Activated T-cell treated with anti-CD3 and anti-CD28 coated beads, Interleukin-2, amount 50 U/mL, for 72 hours (primary cell): ENCODE measurements around the gene CPVL. TPM values are rescaled to one million over a fixed set of nuclear protein-coding genes. Genes with fewer than 3 reads are reported as not detected.

Experiments used
- ATAC-seq, 2 donors: fragments of 150-1000 bp; cut with Tn5 transposase; replicated peaks in 1 of 2; 2 replicates each; pipeline ENCODE4 v1.10.0; 2021; ENCODE audit warnings: moderate library complexity in 2 of 2, mild to moderate bottlenecking in 1 of 2
- DNase-seq, 2 donors: peaks; one replicate each; pipeline ENCODE4 v3.0.0; 2021 to 2022; ENCODE audit warnings: mixed read lengths in 1 of 2
- H3K27ac Mint-ChIP-seq: one replicate; pipeline ENCODE4 v1.8.0; 2022; ENCODE audit warnings: mild to moderate bottlenecking, moderate library complexity, mixed read lengths
- H3K27me3 Mint-ChIP-seq: one replicate; pipeline ENCODE4 v1.8.0; 2022; ENCODE audit warnings: low read depth, mixed read lengths
- H3K36me3 Mint-ChIP-seq, 2 donors: one replicate each; pipeline ENCODE4 v1.8.0; 2022; ENCODE audit warnings: mixed read lengths in 2 of 2, mild to moderate bottlenecking in 1 of 2; ENCODE audit not compliant: insufficient read depth in 2 of 2
- H3K4me1 Mint-ChIP-seq: one replicate; pipeline ENCODE4 v1.8.0; 2022; ENCODE audit warnings: low read depth, mixed read lengths
- H3K4me3 Mint-ChIP-seq, 2 donors: one replicate each; pipeline ENCODE4 v1.8.0; 2022; ENCODE audit warnings: mild to moderate bottlenecking in 2 of 2, mixed read lengths in 2 of 2, moderate library complexity in 2 of 2
- H3K9me3 Mint-ChIP-seq, 2 donors: one replicate each; pipeline ENCODE4 v1.8.0; 2022; ENCODE audit warnings: mixed read lengths in 2 of 2
- total RNA-seq, 2 donors: library from RNA; stranded (reverse); gene quantifications; one replicate each; pipeline ENCODE4 v1.2.3, GENCODE V29; 2022

The CPVL gene
- total RNA-seq: under 1 TPM in 1 of 2 donors, not detected in 1; 0.51 TPM

DNA sequence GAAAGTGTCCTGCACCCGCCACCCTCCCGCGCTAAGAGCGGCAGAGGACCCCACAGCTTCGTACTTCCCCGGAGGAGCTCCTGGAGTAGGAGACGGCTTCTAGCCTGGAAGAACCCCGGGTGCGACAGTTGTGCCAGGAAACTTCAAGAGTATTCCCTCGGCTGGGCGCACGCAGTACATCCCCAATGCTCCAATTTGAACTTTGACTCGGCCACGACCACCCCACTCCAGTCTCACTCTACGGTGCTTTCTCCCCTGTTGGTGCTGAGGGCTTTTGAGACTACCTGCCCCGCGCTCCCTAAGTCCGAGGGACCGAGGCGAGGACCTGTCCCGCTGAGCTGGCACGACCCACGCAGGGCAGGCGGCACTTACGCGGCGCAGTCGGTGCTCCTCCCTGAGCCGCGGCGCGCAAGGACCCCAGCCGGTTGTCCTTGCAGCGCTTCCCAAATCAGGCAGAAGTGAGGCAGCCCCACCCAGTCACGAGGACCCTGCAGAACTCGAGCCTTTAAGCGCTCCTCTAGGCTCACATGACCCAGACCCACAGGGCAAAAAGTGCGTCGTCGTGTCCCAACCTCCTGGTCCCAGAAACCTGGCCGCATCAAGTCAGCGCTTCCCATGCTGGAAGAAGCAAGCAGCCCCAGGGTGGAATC, at the start of gene CPVL:
TSS of gene CPVL (minus strand) at position 481 of the 650 bp plus-strand sequence. CDS start 25,476 bp downstream, outside the sequence.
- Mint-ChIP-seq H3K27ac (no peak within 1 kb of the TSS), H3K27me3 (peaks cover 43% of the 10 kb centered on the region), H3K4me1 (peaks cover 5% of the 10 kb centered on the region), H3K4me3 (peak within 1 kb of the TSS; percentile 45 to 66), H3K9me3 (no peaks in the 10 kb centered on the region), H3K36me3 (no peaks in the 10 kb centered on the region)
- ATAC-seq: no peak
- DNase-seq: no peak

DNA sequence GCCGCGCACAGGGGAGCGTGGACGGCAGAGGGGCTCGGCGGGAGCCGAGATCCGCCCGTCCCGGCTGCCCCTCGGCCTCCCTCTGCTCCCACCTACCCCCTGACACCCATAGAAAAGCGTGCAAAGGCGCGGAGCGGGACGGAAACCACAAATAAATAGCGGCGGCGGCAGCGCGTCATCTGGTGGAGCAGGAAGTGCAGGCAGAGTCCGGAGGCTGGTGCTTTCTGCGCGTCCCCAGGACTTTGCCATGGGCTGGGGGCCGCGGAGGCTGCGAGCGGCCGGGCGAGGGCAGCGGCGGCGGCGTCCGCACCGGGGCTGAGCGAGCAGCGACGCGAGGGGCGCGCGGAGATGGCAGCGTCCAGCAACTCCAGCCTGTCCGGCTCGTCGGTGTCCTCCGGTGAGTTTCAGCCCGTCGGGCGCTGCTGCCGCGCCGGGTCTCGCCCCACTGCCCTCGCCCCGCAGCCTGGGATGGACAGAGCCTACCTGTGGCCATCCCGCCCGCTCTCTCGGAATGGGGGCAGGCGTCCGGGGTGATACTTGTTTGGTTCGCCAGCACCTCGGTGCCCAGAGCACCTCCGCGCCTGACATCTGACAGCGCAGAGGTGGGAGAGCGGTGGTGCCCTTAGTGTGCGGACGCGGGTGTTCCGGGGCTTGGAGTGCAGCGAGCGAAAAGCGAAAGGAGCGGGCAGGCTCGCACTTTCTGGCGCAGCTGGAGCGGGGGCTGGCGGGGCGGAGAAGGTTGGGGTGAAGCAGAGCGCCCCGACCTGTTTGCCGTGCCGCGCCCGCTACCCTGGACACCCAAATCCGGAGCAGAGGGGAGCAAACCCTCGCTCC, 48.5 kb upstream of the CPVL start, which contains the start of gene CHN2:
TSS of gene CHN2 (plus strand) at position 182 of the 834 bp plus-strand sequence.
- no peaks in the 10 kb centered on the region for H3K36me3 Mint-ChIP-seq
- H3K4me1 Mint-ChIP-seq: peaks cover 16% of the 10 kb centered on the region
- H3K4me3 Mint-ChIP-seq: peak within 1 kb of the TSS; percentile 77 to 79
- H3K9me3 Mint-ChIP-seq: no peaks in the 10 kb centered on the region
- peaks cover 72% of the 10 kb centered on the region for H3K27me3 Mint-ChIP-seq
- DNase-seq: peak; percentile 51 to 61
- peak; percentile 79 to 81 for ATAC-seq
- no peak within 1 kb of the TSS for H3K27ac Mint-ChIP-seq

DNA sequence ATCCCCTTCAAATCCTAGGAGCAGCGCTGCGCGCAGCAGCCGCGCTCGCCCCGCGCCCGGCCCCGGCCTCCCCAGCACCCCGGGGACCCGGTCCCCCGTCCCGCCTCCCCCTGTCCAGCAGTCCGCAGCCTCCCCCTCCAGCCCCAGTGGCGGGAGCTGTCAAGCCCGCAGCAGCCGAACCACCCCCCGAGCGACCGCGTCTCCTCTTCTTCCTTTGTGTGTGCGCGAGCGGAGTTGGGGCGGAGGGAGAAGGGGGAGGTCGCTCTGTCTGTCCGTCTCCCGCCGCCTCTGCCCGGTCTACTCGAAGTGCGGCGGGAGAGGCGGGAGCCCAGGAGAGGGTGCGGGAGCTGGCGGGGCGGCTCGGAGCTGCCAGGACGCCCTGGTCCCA, 47.9 kb upstream of the CPVL start:
- Mint-ChIP-seq H3K4me1 (peaks cover 16% of the 10 kb centered on the region), H3K36me3 (no peaks in the 10 kb centered on the region), H3K9me3 (no peaks in the 10 kb centered on the region), H3K4me3 (peak overlapping the region; percentile 77 to 79), H3K27ac (no peak overlapping the region), H3K27me3 (peaks cover 77% of the 10 kb centered on the region)
- ATAC-seq: peak in 1 of 2 donors; percentile 41
- peak; percentile 8 to 11 for DNase-seq

DNA sequence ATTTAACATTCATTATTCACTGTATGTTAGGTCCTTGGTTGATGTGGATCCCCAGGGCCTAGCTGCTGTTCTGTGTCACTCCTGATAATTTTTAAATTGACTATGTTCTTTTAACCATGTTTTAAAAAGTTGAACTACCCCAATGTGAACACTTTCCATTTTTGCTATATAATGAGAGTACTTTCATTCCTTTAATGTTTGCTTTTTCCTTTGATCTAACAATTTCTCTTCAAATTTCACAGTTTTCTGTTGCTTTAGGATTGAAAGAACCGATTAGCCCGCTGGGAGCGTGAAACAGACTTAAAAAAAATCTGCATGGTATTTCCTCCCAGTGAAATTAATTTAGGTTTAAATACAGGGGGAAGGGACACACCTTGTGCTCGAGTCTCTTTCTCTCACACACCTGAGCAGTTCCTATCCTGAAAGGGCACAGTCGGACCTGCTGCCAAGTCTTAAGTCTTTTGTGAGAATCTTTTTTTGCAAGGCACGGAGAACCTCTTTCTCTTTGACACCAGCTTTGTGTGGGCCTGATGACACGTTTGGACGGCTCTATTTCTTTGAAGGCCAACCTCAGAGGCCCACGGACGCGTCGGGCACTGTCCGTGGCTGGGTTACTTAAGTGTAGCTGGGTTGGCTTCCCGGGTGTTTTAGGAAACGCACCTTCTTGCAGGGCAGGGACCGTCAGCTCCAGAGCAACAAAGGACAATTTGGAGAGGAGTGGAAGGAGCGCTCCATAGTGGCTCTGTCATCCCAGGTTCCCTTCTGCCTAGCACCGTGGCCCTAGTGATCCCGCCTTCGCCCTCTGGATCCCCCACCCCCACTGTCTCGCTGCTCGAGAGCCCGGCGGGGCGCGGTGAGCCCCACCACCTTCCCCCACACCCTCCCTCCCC, 47.2 kb upstream of the CPVL start:
- Mint-ChIP-seq H3K27me3 (peaks cover 77% of the 10 kb centered on the region), H3K9me3 (no peaks in the 10 kb centered on the region), H3K4me3 (peak overlapping the region; percentile 36 to 79), H3K4me1 (peaks cover 16% of the 10 kb centered on the region), H3K36me3 (no peaks in the 10 kb centered on the region), H3K27ac (no peak overlapping the region)
- DNase-seq (no peak), ATAC-seq (no peak)

DNA sequence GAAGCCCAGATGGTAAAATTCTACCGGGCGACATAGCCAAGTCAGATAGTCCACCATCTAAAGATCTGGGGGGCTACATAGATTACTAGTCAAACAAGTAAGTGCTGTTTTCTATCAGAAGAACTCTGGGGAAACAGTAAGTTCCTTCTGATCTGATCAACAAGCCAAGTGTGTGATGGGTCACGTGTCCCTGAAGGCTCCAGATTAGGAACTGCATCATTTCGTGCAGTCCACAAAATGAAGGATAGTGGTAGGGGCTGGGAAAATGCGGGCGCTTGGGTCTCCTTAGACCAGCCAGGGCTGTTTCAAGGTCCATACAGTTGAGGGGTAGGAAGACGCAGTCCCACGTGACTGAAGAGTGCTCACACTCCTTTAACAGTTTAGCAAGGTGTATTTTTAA, 46.5 kb upstream of the CPVL start:
- H3K27ac Mint-ChIP-seq: no peak overlapping the region
- DNase-seq (no peak), ATAC-seq (no peak)
- peaks cover 75% of the 10 kb centered on the region for H3K27me3 Mint-ChIP-seq
- peaks cover 16% of the 10 kb centered on the region for H3K4me1 Mint-ChIP-seq
- no peaks in the 10 kb centered on the region for H3K36me3 Mint-ChIP-seq
- no peak overlapping the region for H3K4me3 Mint-ChIP-seq
- H3K9me3 Mint-ChIP-seq: no peaks in the 10 kb centered on the region

DNA sequence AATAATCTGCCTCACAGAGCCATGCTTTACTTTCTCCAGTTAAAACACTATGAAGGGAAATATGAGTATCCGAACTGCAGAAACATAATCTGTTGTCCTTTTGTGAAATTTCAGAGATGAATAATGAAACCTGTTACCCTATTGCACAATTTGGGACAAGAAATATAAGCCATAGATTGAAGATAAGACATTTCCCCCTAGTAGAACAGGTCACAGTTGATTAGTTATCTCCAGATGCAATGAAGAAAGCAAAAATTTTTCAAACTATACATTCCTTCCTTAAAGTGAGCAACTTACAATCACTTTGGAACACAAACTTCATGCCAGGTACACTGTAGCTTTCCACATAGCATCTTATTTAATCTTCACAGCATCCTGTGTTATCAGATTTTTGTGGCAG, 46.0 kb upstream of the CPVL start:
- Mint-ChIP-seq H3K4me3 (no peak overlapping the region), H3K36me3 (no peaks in the 10 kb centered on the region), H3K4me1 (peaks cover 16% of the 10 kb centered on the region), H3K27ac (no peak overlapping the region), H3K27me3 (peaks cover 70% of the 10 kb centered on the region), H3K9me3 (no peaks in the 10 kb centered on the region)
- ATAC-seq (no peak), DNase-seq (no peak)

DNA sequence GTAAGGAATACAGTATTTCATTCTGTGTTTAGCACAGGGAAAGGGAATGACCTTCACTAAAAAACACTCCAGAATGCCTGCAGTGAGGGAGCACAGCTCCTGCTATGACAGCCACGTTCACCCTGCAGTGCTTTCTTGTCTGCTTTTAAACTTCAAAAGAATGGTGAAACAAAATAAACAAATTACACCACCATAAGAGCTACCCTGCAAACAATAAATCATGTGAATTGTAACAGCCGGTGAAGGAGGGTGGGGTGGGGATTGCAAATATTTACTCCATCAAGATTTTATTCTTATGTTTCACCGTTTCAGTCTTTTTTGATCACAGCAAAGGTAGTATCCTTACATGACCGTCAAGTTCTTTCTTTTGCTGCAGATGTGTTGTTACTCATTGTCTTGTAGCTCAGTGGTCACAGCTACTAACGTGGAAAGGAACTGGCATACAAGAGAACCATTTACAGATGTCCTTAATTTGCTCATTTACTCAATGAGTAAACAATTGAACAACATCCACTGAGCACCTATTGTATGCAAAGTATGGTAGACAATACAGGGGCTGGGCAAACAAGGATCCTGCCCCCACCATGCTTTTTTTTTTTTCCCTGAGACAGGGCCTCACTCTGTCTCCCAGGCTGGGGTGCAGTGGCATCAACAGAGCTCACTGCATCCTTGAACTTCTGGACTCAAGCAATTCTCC, 44.2 kb upstream of the CPVL start:
- H3K4me3 Mint-ChIP-seq: no peak overlapping the region
- H3K27me3 Mint-ChIP-seq: peaks cover 58% of the 10 kb centered on the region
- H3K27ac Mint-ChIP-seq: no peak overlapping the region
- no peaks in the 10 kb centered on the region for H3K9me3 Mint-ChIP-seq
- H3K4me1 Mint-ChIP-seq: peaks cover 4% of the 10 kb centered on the region
- no peak for ATAC-seq
- no peak for DNase-seq
- no peaks in the 10 kb centered on the region for H3K36me3 Mint-ChIP-seq

DNA sequence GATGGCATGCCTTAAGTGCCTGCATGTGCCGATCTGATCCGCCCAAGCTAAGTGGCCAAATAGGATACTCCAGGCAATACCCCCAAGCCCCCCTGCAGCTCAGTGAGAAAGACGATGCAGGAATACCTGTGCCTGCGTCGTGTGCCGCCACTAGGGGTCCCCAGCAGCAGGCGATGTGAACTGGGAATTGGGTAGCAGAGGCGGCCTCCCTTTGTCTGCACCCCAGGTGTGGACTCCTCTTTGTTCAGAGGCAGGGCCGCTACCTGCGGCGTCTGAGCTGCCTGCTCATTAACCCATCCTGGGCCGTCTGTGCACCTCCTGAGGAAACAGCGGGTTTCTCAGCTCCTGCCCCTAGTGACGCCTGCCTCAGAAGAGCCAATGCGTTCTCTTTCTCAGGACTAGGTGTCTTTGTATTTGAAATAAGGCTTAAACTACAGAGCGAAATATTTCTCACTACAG, 43.4 kb upstream of the CPVL start:
- H3K27me3 Mint-ChIP-seq: peaks cover 52% of the 10 kb centered on the region

DNA sequence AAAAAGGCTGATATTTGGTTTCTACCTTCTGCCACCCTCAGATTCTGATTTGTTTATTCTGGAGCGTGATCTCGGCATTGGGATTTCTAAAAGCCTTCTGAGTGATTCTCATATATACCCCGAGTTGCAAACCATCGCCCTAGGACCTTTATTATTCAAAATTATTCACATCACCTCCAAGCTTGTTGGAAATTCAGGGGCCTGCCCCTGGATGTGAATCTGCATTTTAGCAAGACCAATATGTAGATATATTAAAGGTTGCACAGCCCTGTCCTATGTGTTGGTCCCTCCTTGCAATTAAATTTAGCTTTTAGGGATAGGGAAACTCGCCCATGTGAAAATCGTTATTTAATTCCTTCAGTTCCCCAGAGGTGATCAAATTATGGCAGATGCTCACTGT, 39.3 kb upstream of the CPVL start:
- H3K27me3 Mint-ChIP-seq: peaks cover 20% of the 10 kb centered on the region
- H3K9me3 Mint-ChIP-seq: no peaks in the 10 kb centered on the region
- H3K36me3 Mint-ChIP-seq: no peaks in the 10 kb centered on the region
- H3K27ac Mint-ChIP-seq: no peak overlapping the region
- no peak for ATAC-seq
- DNase-seq: no peak
- H3K4me1 Mint-ChIP-seq: no peaks in the 10 kb centered on the region
- no peak overlapping the region for H3K4me3 Mint-ChIP-seq

More for the DNA sequence above, 43.4 kb upstream of the CPVL start:
- no peak overlapping the region for H3K4me3 Mint-ChIP-seq
- H3K9me3 Mint-ChIP-seq: no peaks in the 10 kb centered on the region
- no peaks in the 10 kb centered on the region for H3K36me3 Mint-ChIP-seq
- peak; percentile 68 to 69 for ATAC-seq
- H3K4me1 Mint-ChIP-seq: no peaks in the 10 kb centered on the region
- no peak overlapping the region for H3K27ac Mint-ChIP-seq
- DNase-seq: peak; percentile 58 to 60

DNA sequence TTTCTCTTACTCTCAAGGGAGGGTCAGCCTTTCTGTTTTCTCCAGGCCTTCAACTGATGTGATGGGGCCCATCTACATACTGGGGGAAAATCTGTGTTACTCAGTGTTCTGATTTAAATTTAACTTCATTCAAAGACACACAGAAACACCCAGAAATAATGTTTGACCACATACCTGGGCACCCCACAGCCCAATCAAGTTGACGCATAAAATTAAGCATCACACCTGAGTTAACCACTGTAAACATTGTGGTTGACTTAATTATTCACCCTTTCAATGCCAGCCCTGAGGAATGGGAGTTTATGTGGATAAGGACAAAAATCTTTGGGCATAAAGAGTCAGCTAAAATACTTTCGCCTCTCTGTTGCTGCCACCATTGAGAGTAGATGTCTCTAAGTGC, 38.3 kb upstream of the CPVL start:
- ATAC-seq (no peak), DNase-seq (no peak)
- H3K4me1 Mint-ChIP-seq: no peaks in the 10 kb centered on the region
- H3K9me3 Mint-ChIP-seq: no peaks in the 10 kb centered on the region
- H3K27ac Mint-ChIP-seq: no peak overlapping the region
- no peak overlapping the region for H3K4me3 Mint-ChIP-seq
- no peaks in the 10 kb centered on the region for H3K36me3 Mint-ChIP-seq
- peaks cover 9% of the 10 kb centered on the region for H3K27me3 Mint-ChIP-seq

DNA sequence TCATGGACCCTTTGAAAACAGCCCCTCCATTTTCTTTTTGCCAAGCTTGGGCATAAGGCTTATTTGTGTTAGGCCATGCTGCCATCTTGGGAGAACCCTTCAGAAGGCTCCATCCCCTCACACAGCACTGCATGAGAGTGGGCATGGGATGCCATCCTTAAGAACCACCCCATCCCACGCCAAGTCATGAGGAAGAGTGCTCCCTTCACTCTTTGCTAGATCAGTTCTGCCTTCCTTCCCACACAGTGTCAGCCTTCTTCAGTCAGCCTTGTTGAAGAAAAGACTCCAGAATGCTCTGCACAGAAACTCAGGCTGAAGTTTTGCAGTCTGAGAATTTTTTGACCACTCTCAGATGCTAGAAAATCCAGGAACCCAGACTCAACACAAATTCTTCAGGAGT, 32.8 kb upstream of the CPVL start:
- Mint-ChIP-seq H3K36me3 (no peaks in the 10 kb centered on the region), H3K9me3 (no peaks in the 10 kb centered on the region), H3K27me3 (peaks cover 7% of the 10 kb centered on the region), H3K4me1 (peaks cover 6% of the 10 kb centered on the region), H3K4me3 (no peak overlapping the region), H3K27ac (no peak overlapping the region)
- no peak for ATAC-seq
- DNase-seq: no peak

DNA sequence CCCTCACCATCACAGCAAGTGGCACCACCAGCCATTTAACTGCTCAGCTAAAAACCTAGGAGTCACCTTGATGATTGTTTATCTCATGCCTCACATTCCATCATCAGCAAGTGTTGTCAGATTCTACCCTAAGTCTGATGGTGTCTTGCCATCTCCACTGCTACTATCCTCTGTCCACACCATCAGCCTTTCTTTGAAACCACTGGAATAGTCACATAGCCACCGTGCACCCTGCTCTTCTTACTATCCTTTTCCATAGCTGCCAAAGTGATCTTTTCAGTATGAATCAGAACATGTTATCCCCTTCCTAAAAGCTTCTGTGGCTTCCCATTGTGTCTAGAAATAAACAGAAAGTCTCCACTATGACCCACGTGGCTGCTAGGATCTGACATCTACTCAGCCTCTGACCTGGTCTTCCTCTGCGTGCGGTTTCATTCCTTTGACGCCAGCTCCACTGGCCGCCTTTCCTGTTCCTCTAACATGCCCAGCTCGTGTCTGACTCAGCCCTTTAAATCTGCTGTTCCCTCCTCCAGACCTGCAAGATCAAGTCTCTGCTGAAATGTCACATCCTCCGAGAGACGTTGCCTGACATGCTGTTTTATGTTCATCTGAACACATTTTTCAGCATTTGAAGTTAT, 31.7 kb upstream of the CPVL start:
- H3K27ac Mint-ChIP-seq: no peak overlapping the region
- DNase-seq (peak in 1 of 2 donors; percentile 10), ATAC-seq (peak; percentile 73 to 81)
- H3K27me3 Mint-ChIP-seq: peaks cover 7% of the 10 kb centered on the region
- no peaks in the 10 kb centered on the region for H3K36me3 Mint-ChIP-seq
- peak overlapping the region; percentile 6 to 42 for H3K4me3 Mint-ChIP-seq
- no peaks in the 10 kb centered on the region for H3K9me3 Mint-ChIP-seq
- peaks cover 6% of the 10 kb centered on the region for H3K4me1 Mint-ChIP-seq
